OCI-LY7 (cell line): ENCODE measurements around the gene KIAA0040. TPM values are rescaled to one million over a fixed set of nuclear protein-coding genes. Genes with fewer than 3 reads are reported as not detected.
A peak's percentile ranks its signal among the peaks of the same experiment; 100 is the strongest.

Experiments
- BruUV-seq: library from RNA; stranded (reverse); fragments of 400-500 nt; replicated peaks from 2 replicates; lab custom pipeline; 2021; lab: Mats Ljungman, UMichigan
- CTCF ChIA-PET: fragments of 300-600 bp; sonication (Branson Sonifier 250); formaldehyde crosslinking; loops from one replicate; lab custom pipeline; 2022; ENCODE audit warnings: antibody characterized with exemption; ENCODE audit not compliant: unreplicated experiment; lab: Charles Lee
- POLR2A ChIA-PET: fragments of 300-600 bp; sonication (Branson Sonifier 250); formaldehyde crosslinking; loops from one replicate; lab custom pipeline; 2022; ENCODE audit warnings: antibody characterized with exemption; lab: Charles Lee
- DNase-seq: peaks from one replicate; pipeline ENCODE4 v3.0.0-alpha.2; 2015; ENCODE audit warnings: low spot score
- H2AFZ ChIP-seq: fragments of 200-600 bp; sonication (generic), shearing (Covaris generic); 2 replicates; pipeline ENCODE4 v1.6.1; 2014; ENCODE audit warnings: mild to moderate bottlenecking, antibody characterized with exemption, low read length, moderate library complexity
- H3K27ac ChIP-seq: fragments of 200-600 bp; sonication (generic); 2 replicates; pipeline ENCODE4 v1.5.1; 2014; ENCODE audit warnings: mixed run types, low read depth, mild to moderate bottlenecking, moderate library complexity, low read length, inconsistent platforms; ENCODE audit not compliant: poor library complexity, severe bottlenecking
- H3K36me3 ChIP-seq: fragments of 200-600 bp; sonication (generic); 2 replicates; pipeline ENCODE4 v1.6.1; 2014; ENCODE audit warnings: mild to moderate bottlenecking, antibody characterized with exemption, low read length, moderate library complexity, mixed read lengths; ENCODE audit not compliant: insufficient read depth
- H3K4me1 ChIP-seq: fragments of 200-600 bp; sonication (generic); 2 replicates; pipeline ENCODE4 v1.5.1; 2014; ENCODE audit warnings: mild to moderate bottlenecking, low read length; ENCODE audit not compliant: insufficient read depth, poor library complexity, severe bottlenecking
- H3K4me2 ChIP-seq: fragments of 200-600 bp; sonication (generic); 2 replicates; pipeline ENCODE4 v1.6.1; 2014; ENCODE audit warnings: mild to moderate bottlenecking, low read length
- H3K4me3 ChIP-seq: fragments of 200-600 bp; sonication (generic); 2 replicates; pipeline ENCODE4 v1.5.1; 2014; ENCODE audit warnings: mild to moderate bottlenecking, low read depth, low read length; ENCODE audit not compliant: poor library complexity, severe bottlenecking
- H3K79me2 ChIP-seq: fragments of 200-600 bp; sonication (generic); 2 replicates; pipeline ENCODE4 v1.6.1; 2016; ENCODE audit warnings: low read depth, mild to moderate bottlenecking, low read length, moderate library complexity, mixed read lengths; ENCODE audit not compliant: insufficient read depth
- H3K9me2 ChIP-seq: fragments of 200-600 bp; sonication (generic); 2 replicates; pipeline ENCODE4 v1.6.1; 2016; ENCODE audit warnings: mild to moderate bottlenecking, low read length, mixed read lengths; ENCODE audit not compliant: insufficient read depth
- H3K9me3 ChIP-seq: fragments of 200-600 bp; sonication (generic); 2 replicates; pipeline ENCODE4 v1.6.1; 2014; ENCODE audit warnings: mild to moderate bottlenecking, mixed run types, low read length, mixed read lengths
- H4K20me1 ChIP-seq: fragments of 200-600 bp; sonication (generic); 2 replicates; pipeline ENCODE4 v1.6.1; 2014; ENCODE audit warnings: mild to moderate bottlenecking, antibody characterized with exemption, low read length, moderate library complexity, mixed read lengths; ENCODE audit not compliant: insufficient read depth
- EZH2phosphoT487 ChIP-seq: fragments of 200-600 bp; sonication (generic); IDR thresholded peaks from 2 replicates; pipeline ENCODE4 v1.6.1; 2018; ENCODE audit warnings: low read depth, borderline replicate concordance, mild to moderate bottlenecking, mixed run types, antibody characterized with exemption, low read length, moderate library complexity, mixed read lengths
- intact Hi-C: fragments of 100-400 bp; cut with micrococcal nuclease; formaldehyde crosslinking; loops from one replicate; pipeline ENCODE4 v1.10.0; 2022; ENCODE audit not compliant: unreplicated experiment
- total RNA-seq, 2 experiments: library from RNA; depleted of rRNA in 1 of 2; stranded (reverse); fragments of >200 nt in 1 of 2; shearing (Covaris generic) in 1 of 2; gene quantifications; 2 replicates each; pipeline ENCODE4 v1.2.3, GENCODE V29; 2014 to 2022
- TF ChIP-seq, protein P1 (sequence below): fragments of 200-600 bp; sonication (generic); conservative IDR thresholded peaks from 2 replicates; pipeline ENCODE4 v1.5.1; 2014; ENCODE audit warnings: mild to moderate bottlenecking, antibody characterized with exemption, low read length, moderate library complexity, mixed read lengths

KIAA0040 gene
- total RNA-seq, 2 experiments from 2014 or later, result 50.2 to 54.7 TPM

DNA sequence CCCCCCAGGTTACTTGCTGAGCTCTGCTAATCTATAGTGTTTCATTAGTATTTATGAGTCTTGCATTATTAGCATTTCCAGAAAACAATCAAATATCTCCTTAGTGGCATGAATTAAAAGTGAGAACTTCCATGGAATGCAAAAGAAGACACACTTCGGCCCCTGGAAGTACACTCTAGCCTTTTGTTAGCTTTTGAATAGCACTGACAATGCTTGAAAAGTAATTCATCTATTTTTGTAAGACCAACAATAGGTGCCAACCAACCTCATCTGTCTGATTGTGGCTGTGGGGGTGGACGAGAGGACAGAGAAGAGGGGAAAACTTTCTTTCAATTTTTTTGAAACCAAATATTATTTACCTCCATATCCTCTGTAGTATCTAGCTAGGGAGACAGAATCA lies 27.8 kb downstream of the KIAA0040 start:
- peaks cover 100% of the 10 kb centered on the region for H3K36me3 ChIP-seq
- peaks cover 7% of the 10 kb centered on the region; the same call in 1 of the 2 replicates for H3K79me2 ChIP-seq
- H3K9me2 ChIP-seq, result no peaks in the 10 kb centered on the region
- intact Hi-C loops, result no loop called here
- H3K9me3 ChIP-seq, result no peaks in the 10 kb centered on the region
- no peaks in the 10 kb centered on the region for H3K4me1 ChIP-seq
- no peak overlapping the region for H2AFZ ChIP-seq
- TF ChIP-seq, protein P1, sequence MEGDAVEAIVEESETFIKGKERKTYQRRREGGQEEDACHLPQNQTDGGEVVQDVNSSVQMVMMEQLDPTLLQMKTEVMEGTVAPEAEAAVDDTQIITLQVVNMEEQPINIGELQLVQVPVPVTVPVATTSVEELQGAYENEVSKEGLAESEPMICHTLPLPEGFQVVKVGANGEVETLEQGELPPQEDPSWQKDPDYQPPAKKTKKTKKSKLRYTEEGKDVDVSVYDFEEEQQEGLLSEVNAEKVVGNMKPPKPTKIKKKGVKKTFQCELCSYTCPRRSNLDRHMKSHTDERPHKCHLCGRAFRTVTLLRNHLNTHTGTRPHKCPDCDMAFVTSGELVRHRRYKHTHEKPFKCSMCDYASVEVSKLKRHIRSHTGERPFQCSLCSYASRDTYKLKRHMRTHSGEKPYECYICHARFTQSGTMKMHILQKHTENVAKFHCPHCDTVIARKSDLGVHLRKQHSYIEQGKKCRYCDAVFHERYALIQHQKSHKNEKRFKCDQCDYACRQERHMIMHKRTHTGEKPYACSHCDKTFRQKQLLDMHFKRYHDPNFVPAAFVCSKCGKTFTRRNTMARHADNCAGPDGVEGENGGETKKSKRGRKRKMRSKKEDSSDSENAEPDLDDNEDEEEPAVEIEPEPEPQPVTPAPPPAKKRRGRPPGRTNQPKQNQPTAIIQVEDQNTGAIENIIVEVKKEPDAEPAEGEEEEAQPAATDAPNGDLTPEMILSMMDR, result no peak
- H4K20me1 ChIP-seq, result no peaks in the 10 kb centered on the region
- no peak overlapping the region for H3K27ac ChIP-seq
- no TSS peak for BruUV-seq
- CTCF ChIA-PET, result no interaction called here
- no peak overlapping the region for H3K4me3 ChIP-seq
- no peak overlapping the region for H3K4me2 ChIP-seq
- POLR2A ChIA-PET, result interaction anchor here (0.6 to 1.3 kb wide), 3 partner anchors 9 to 44 kb away, joined by 3 to 6 read pairs (median 4); no protein-coding TSS in a partner anchor
- no peak for DNase-seq

DNA sequence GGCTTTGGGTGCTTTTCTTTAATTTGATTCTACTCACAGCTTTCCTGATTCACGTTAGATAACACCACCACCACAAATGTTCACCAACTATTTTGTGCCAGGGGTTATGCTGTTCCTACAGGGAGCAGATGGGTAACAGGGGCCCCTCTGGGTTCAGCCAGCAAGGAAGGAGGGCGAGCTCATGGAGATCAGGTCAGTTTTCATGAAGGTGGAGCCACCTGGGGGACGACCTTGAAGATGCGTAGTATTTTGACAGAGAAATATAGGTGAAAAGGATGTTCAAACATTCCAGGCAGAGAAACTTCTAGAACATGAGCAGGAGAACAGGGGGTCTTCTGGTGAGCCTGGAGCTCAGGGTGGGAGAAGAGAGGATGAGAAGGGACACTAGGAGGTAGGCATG lies 28.9 kb downstream of the KIAA0040 start:
- no peak overlapping the region for H3K4me3 ChIP-seq
- H3K36me3 ChIP-seq, result peaks cover 100% of the 10 kb centered on the region
- no peaks in the 10 kb centered on the region for H4K20me1 ChIP-seq
- no peaks in the 10 kb centered on the region for H3K9me2 ChIP-seq
- no TSS peak for BruUV-seq
- TF ChIP-seq EZH2phosphoT487, result no peak
- TF ChIP-seq, protein P1, result peak; percentile 54
- intact Hi-C loops, result no loop called here
- H3K4me2 ChIP-seq, result no peak overlapping the region
- ChIA-PET POLR2A (interaction anchor here (0.6 kb wide), 1 partner anchor 10 kb away, joined by 5 read pairs; no protein-coding TSS in a partner anchor), CTCF (no interaction called here)
- H3K27ac ChIP-seq, result no peak overlapping the region
- H2AFZ ChIP-seq, result no peak overlapping the region
- DNase-seq, result no peak
- H3K9me3 ChIP-seq, result no peaks in the 10 kb centered on the region
- H3K4me1 ChIP-seq, result no peaks in the 10 kb centered on the region
- H3K79me2 ChIP-seq, result peaks cover 2% of the 10 kb centered on the region; the same call in 1 of the 2 replicates

- no peaks in the 10 kb centered on the region for H3K4me1 ChIP-seq
- no peak for DNase-seq
- no peaks in the 10 kb centered on the region for H3K79me2 ChIP-seq
- H4K20me1 ChIP-seq, result no peaks in the 10 kb centered on the region
- no TSS peak for BruUV-seq
- H3K9me3 ChIP-seq, result no peaks in the 10 kb centered on the region
- intact Hi-C loops, result no loop called here
- ChIA-PET POLR2A (no interaction called here), CTCF (no interaction called here)
- TF ChIP-seq, protein P1, result no peak
- no peak for TF ChIP-seq EZH2phosphoT487
- peaks cover 100% of the 10 kb centered on the region for H3K36me3 ChIP-seq
- no peak overlapping the region for H3K4me3 ChIP-seq
- no peak overlapping the region for H2AFZ ChIP-seq
- no peaks in the 10 kb centered on the region for H3K9me2 ChIP-seq
- H3K4me2 ChIP-seq, result no peak overlapping the region
- no peak overlapping the region for H3K27ac ChIP-seq
Measured at GRCh38 chr1:175162955-175163354, 29.6 kb downstream of the KIAA0040 start.
